RPMI8226 (cell line): ENCODE measurements around the gene PRDM16.

Source experiments
- DNase-seq: peaks from one replicate; pipeline ENCODE4 v3.0.0-alpha.2; 2015

The PRDM16 gene

DNA sequence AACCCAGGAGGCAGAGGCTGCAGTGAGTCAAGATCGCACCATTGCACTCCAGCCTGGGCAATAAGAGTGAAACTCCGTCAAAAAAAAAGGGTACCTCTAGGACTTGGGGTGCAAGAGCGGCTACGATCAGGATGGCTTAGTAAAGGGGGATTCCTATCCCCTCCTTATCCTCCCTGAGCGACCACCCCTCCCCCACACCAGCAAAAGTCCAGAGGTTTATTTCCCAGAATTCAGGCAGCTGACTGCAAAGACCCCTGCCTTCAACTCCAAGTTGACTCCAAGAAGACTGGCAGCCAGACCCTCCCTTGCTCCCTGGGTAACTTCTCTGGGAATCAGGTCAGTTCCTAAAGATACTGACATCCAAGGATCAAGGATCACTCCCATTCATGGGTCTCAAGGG is 12.4 kb upstream of the PRDM16 start:
- DNase-seq, result no peak

DNA sequence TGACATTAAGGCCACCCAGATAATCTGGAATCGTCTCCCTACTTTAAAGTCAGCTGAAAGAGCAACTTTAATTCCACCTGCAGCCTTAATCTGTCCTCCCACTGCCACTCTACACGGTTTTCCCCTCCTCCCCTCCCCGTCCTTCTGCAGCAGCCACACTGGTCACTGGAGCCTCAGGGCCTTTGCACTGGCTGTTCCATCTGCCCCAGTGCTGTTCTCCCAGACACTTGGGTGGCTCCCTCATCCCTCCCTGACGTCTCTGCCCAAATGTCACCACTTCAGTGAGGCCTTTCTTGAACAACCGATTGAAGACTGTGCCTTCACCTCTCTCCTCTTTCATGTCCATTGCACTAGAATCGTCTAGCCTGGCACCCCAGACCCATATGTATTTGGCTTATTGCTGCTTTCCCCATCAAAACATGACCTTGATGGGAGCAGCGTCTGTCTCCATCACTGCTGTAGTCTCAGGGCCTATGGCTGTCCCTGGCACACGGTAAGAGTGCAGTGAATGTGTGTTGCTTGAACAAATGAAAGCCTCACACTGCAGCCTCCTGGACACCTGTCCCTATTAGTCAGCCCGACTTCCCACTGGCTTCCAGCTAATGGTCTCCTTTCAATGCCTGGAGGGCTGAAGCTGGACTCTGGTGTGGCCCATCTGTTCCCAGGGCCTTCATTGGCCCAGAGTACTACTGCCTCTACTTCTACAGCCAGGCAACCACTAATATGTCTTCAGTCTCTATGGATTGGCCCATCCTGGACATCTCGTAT is 10.6 kb upstream of the PRDM16 start:
- DNase-seq, result no peak

DNA sequence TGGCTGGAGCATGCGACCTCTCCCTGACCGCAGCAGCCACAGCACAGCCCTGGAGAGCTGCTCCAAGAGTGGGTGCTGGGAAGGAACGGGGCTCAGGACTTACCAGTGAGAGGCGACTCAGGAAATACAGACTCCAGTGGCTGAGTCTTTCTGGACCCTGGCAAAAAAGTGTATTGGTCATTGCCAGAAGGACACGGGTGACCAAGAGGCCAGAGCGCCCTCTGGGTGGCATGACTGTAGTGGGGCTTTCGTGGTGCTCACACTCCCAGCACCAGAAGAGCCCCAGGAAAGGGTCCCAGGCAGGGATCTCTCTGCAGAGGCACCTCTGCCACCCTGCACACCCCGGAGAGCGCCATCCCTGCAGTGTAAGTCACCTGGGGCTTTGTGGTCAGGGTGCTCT is 8.9 kb upstream of the PRDM16 start:
- DNase-seq, result no peak

DNA sequence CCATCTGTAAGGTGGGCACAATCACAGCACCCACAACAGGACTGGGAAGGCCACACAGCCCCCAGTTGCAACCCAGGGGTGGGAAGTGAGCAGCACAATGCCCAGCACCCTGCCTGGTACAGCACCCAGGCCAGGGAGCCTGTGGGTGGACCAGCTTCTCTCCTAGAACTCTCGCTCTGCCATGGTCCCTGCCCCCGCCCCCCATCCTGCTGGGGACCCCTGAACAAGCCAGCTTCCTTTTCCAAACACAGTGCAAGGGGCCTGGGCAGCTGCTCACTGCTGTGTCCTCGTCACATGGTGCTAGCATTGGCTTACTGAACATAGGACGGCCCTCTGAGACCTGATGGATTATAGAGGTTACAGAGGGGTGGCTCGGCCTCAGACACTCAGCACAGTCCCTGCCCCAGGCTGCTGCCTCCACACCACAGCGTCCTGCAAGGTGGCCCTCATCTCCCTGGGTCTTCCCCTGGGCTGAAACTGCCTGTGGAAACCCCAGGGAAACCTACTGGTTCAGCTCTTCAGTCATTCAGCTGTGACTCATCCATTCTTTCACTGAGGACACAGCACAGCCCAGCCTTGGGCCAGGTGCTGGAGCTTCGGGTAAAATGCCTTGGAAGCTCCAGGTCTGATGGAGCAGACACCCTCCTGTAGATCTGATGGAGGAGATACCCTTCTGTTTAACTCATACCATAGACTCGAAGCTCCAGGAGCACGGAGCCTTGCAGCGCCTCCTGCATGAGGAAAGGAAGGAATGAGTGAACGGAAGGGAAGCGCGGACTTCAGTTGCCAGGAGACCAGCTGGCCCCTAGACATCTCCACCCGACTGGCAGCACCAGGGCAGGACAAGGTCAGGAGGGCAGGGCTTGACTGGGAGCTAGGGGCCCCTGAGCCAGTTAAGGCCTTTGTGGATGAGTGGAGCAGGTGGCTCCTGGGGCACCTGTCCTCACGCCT is 8.1 kb upstream of the PRDM16 start:
- no peak for DNase-seq

DNA sequence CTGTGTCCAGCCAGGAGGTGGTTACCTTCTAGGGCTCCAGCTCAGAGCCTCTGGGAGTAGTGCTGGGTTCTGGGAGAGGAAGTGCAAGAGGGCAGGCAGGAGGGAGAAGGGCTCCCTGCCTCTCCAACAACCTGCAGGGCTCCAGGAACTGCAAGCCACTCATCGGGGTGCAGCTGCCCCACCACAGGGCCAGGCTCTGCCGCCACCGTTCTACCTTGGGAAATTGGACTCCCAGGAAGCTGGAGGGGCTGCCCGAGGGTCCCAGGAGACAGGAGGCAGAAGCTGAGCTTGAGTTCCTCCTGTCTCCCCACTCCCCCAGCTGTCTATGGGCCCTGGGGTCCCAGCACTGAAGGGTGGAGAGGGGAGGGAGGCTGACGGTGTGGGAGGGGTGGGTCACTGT is 7.4 kb upstream of the PRDM16 start:
- DNase-seq, result no peak

DNA sequence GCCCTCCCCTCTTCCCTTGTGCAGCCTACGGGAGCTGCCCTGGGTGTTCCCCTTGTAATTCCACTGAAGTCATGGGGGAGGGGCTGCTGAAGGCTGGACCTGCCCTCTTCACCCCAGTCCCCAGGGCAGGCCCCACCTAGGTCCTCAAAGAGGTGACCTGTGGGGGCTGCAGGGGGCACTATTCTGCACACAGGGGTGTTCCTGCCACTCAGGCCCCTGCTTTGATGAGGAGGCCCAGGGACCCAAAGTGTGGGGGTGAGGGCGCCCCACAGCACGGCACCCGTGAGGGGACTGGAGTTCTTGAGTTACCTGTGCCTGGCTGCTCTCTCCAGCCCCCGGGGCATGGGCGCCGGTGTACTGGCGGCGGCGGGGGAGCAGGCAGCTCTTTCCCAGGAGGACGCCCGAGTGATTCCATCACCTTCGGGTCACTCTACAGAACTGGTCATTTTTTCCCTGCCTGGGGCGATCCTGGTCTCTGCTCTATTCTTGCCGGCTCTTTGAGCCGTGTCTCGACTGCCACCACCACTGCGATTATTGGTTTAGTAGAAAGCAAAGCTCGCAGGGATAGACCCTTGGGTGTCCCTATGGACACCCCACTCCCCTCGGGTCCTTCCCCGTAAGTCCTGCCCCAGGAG is 6.9 kb upstream of the PRDM16 start:
- no peak for DNase-seq

DNA sequence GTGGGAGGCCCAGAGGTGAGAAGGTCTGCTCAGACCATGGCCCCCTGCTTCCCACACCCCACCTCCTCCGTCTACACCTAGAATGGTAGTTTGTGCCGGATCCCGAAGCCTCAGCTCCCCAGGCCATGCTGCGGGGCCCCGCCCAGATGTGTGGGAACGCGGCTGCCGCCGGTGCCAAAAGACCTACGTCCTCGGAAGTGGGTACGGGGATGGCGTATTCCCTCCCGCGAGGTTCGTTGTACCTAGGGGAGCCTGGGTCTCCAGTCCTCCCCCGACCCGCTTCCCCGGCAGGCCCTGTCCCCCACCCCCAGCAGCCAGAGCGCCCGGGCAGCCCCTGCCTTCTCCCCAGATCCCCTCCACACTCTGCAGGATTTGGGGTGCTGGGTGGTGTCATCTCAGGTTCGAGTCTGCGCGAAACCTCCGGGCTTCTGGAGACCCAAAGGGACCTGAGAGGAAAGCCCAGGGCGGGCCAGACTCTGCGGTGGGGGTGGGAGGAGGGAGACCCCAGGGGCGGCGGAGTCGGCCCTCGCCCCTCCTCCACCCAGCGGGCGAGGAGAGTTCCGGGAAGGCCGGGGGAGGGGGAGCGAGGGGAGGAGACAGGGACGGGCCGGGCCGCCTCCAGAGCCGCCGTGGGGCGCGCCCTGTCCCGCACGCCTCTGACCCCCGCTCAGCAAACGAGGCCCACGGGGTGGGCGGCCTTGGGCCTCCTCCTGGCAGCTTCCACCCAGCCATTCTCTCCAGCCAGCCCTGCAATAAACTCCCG is 6.2 kb upstream of the PRDM16 start:
- no peak for DNase-seq

DNA sequence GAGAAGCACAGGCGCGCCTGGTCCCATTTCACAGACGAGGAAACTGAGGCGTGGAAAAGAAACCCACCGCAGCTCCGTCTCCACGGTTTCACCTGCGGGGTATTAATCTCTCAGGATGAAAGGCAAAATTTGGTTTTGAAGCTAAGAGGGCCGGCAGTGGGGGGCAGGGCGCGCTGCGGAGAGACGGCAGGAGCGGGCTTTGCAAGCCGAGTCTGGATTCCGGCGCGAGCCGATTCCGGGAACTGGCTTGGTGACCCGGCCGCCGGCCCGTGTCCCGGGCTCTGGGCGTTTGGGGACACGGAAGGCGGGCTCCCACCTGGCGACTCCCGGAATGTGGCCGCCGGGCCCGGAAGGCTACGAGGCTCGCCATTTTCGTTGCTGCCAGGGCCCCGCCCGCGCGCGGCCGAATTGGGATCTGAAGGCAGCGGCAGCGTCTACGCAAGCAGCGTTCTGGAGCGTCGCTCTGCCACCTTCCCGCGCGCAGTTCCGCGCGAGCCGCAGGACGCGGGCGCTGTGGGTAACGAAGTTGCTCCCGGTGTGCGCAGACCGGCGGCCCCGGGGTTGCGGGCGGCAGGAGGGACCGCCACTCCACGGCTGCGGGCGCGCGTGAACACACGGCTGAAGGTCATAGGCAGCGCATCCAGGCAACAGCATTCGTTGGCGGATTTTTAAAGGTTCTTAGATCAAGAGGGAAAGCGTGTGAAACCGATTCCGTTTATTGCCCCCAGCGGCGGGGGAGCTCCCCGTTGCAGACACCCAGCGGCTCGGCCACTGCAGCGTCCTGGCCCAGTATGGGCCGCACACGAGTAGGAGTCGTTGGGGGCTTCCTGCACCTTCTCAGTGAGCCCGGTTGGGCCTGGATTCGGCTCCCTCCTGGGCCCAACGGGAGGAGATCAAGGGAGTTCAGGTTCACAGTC is 5.4 kb upstream of the PRDM16 start:
- no peak for DNase-seq

DNA sequence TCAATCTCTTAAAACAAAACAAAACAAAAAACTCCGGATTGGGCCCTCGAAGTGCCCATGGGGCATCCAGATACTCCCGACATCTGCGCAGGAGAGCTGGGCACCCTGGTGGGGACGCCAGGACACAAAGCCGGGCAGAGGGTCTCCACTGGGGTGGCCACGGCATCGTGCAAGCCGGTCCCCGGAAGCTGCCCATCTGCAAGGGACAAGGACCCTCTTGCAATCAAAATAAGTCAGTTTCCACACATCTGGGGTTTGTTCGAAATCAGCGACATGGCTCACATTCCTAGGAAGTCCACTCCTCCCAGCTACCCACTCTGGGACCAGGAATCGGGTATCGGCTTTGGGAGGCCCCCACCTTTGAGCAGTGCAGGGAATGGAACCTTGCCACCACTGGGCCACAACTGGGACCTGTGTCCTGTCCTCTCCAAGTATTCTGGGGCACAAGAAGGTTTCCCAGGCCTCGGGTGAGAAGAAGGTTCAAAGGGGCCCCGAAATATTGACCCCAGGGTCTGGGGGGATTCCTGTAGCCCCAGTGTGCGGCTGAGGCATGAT is 4.6 kb upstream of the PRDM16 start:
- DNase-seq, result no peak

DNA sequence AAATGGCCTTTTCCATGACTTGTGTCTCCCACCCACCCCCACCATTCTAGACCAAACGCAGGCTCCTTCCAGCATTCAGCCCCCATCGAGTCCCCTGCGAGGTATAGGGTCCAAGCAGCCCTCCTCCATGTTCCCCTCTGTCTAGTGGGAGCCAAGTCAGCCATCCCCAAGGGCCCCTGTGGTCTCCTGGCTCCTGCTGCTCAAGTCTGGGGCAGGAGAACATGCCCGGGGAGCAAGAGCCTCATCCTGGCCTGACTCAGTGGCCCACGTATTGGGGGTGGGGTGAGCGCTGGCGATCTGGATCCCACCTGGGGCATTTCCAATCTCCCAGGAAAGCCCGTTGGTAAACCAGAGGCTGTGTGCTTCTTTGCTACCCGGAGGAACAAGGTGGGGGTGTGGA is 4.1 kb upstream of the PRDM16 start:
- DNase-seq, result no peak

DNA sequence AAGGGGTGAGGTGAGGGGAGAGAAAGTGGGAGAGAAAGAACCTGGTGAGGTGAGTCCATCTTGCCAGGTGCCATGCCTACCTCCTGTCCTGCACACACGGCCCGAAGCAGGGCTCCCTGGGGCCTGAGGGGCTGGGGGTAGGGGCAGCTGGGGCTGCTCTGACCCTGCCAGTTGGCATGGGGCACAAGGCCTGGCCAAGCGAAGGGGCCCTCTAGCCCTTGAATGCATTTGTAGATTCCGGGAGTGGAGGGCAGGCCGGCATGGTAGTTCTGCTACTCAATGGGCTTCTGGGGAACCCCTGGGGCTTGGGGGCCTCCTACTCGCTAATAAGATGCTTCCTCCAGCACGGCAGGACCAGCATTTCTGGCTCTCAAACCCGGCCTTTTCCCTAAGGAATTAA is 3.6 kb upstream of the PRDM16 start:
- DNase-seq, result no peak

DNA sequence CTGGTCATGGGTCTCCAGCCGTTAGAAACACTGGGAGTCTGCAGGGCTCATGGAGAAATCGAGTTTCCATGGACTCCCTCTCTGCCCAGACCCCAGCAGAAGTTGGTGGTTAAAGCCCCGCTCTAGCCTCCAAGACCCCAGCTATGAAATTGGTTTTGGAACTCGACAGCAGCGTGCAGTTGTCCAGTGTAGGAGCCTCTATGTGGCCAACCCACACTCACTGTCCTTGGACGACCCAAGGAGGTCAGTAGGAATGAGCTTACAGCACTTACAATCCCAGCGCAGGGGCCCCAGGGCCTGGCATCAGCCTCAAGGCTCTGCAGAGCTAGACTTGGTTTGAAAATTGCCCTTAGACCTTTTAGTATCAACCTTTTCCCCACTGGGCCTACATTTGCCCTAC is 3.2 kb upstream of the PRDM16 start:
- no peak for DNase-seq

DNA sequence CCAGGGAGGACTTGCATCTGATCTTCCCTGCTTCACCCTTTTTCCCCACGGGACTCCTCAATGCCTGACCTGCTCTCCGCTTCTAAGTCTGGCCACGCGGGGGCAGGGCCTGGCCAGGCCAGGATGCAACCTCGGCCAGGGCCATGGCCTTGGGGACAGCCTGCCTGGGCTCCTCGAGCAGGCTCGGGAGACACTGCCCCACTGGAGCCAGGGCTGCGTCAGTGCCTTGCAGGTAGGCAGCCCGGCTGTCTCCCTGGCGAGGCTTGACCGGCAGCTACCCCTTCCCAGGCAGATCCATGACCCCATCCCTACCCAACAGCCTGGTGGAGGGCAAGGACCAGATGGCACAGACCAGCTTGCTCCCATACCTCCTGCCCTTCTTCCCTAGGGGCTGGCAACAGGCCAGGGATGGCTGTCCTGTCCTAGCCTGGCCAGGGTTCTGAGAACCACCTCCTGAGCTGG is 2.7 kb upstream of the PRDM16 start:
- DNase-seq, result peak; percentile 80

DNA sequence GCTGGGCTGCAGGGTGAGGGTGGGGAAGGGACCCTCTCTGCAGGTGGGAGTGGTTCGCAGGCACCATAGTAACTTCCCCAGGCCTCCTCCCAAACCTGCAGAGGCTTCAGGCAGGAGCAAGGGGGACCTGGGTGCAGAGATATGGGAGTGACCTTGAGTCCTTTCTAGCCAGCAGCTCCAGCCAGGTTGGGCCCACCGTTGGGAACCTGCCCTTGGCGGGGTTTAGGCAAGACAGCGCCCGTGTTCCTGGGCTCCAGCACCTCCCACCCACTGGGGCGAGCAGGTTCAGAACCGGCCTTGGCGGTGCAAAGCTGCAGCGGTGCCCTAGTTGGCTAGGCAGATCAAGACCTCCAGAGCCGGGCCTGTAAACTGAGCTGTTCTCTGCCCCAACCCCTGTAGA is 2.2 kb upstream of the PRDM16 start:
- DNase-seq, result no peak

DNA sequence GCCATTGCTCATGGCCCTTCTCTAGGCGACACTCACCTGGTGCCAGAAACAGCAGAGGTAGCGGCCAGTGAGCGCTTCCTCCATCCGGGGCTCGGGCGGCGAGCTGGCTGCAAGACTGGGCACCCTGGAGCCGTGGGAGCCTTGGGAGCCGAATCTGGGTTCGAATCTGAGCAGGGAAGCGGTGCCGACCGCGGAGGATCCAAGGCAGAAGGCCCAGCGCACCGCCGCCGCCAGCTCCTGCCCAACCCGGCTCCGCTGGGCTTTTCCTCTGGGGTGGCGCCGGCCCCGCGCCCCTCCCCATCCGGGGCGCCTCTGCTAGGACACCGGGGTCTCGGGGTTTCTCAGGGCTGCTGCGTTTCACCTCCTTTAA is 1.7 kb upstream of the PRDM16 start:
- no peak for DNase-seq

DNA sequence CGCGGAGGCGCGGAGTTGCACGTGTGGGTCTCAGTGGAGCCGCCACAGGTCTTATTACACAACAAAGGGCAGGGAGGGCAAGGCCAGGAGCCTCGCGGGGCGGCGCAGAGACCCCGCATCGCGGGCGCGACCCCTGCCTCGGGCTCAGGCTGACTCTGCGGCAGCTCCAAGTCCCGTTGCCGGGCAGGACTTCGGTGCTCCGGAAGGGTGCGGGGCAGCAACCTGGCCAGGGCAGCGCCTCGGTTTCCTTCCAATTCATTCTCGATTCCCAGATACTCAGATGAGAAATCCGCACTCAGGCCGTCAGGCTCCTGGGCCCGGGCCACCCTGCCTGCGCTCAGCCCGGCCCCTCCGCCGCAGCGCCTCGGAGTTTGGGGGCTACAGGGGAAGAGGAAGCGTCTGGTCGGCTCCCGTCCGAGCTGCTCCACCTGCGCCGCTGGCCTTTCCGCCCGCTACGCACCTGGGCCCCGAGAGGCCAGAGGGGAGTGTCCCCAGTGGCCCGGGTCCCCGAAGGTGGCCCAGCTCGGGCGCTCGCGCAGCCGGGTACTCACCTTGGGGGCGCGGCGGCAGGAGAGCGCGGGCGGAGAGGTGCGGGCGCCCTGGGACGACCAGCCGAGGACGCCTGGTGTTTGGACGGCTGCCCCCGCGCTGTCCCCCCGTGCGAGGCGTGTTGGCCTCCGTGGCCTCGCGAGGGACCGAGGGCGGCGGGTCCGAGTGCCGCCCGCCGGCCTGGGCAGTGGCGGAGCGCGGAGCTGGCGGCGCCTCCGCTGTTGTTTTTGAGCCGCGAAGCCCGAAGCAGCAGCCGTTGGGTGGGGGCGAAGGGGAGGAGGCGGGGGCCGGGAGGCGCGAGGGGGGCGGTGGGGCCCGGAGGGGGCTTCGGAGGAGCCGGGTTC is 1.1 kb upstream of the PRDM16 start:
- no peak for DNase-seq

DNA sequence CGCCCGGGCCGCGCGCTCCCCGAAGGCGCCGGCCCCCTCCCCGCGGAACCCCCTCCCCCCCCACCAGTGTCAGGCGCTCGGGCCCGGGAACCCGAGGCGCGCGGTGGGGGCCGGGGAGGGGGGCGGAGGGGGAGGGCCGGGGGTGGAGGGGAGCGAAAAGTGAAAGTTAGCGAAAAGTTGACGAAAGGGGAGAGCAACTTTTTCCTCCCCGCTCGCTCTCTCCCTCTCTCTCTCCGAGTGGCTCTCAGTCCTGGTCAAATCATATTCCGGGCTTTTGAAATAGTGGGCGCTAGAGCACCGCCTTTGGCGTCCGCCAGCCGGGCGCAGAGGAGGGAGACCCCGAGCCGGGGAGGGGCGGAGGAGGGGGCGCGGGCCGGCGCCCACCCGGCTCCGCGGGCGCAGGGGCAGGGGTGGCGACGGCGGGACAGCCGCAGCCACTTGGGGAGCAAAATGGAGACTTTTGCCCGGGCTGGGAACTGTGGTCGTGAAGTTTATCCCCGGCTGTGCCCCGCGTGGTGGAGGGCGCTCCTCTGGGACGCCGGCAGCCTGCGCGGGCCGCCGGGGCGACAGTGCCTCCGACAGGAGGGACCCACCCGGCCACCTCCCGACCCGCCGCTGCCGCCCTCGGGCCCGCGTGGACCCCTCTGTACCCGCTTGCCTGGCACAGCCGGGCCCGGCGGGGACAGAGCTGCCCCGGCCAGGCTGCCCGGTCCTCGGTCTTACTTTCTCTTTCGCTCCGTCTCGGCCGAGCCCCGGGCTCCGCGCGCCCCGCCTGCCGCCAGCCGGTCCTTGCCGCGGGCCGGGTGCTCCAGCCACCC is 697 bp downstream of the PRDM16 start:
- DNase-seq, result peak; percentile 76

DNA sequence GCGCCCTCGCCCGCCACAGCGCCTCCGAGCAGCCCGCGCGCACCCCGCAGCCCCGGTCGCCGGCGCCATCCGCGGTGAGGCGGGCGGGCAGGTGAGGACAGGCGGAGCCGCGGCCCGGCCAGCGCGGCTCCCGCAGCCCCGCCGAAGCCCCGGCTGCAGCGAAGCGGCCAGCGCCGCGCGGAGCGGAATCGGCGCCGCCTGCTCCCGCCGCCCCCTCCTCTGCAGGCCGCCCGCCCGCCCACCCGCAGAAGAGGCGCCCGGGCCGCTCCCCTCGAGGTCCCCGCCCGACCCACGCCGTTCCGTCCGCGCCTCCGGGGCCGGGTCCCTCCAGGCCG is 1.3 kb downstream of the PRDM16 start:
- no peak for DNase-seq
